PC-3 (cell line): ENCODE measurements around the gene OPTC. TPM values are rescaled to one million over a fixed set of nuclear protein-coding genes. Genes with fewer than 3 reads are reported as not detected.
A peak's percentile ranks its signal among the peaks of the same experiment; 100 is the strongest.

Experiments
- ATAC-seq: fragments of 200-7000 bp; cut with Tn5 transposase; 2 replicates; pipeline ENCODE4 v1.9.1; 2020; ENCODE audit warnings: mild to moderate bottlenecking, moderate library complexity
- BruUV-seq: library from RNA; stranded (reverse); fragments of 400-500 nt; replicated peaks from 2 replicates; lab custom pipeline; 2021; lab: Mats Ljungman, UMichigan
- CTCF ChIA-PET: fragments of 300-600 bp; sonication (Branson Sonifier 250); formaldehyde crosslinking; loops from one replicate; lab custom pipeline; 2022; ENCODE audit warnings: antibody characterized with exemption; lab: Charles Lee
- POLR2A ChIA-PET: fragments of 300-600 bp; sonication (Branson Sonifier 250); formaldehyde crosslinking; loops from one replicate; lab custom pipeline; 2022; ENCODE audit warnings: antibody characterized with exemption; ENCODE audit not compliant: unreplicated experiment; lab: Charles Lee
- DNase-seq: peaks from one replicate; pipeline ENCODE4 v3.0.0-alpha.2; 2015
- H2AFZ ChIP-seq: fragments of 300-600 bp; sonication (generic); 2 replicates; pipeline ENCODE4 v1.6.0; 2016; ENCODE audit warnings: antibody characterized with exemption, low read length
- H3F3A ChIP-seq: fragments of 300-600 bp; sonication (generic); one replicate; pipeline ENCODE4 v1.6.0; 2017; ENCODE audit warnings: antibody characterized with exemption, low read length, control low read depth, mild to moderate bottlenecking; ENCODE audit not compliant: unreplicated experiment
- H3K27ac ChIP-seq: fragments of 300-600 bp; sonication (generic); 2 replicates; pipeline ENCODE4 v1.5.1; 2016; ENCODE audit warnings: mild to moderate bottlenecking, low read length
- H3K27me3 ChIP-seq: fragments of 300-600 bp; sonication (generic); 2 replicates; pipeline ENCODE4 v1.6.1; 2016; ENCODE audit warnings: low read length, mixed read lengths
- H3K36me3 ChIP-seq: fragments of 300-600 bp; sonication (generic); 2 replicates; pipeline ENCODE4 v1.6.1; 2016; ENCODE audit warnings: low read depth, mixed run types, low read length, mixed read lengths
- H3K4me1 ChIP-seq: fragments of 300-600 bp; sonication (generic); 2 replicates; pipeline ENCODE4 v1.5.1; 2016; ENCODE audit warnings: low read length; ENCODE audit not compliant: insufficient read depth
- H3K4me2 ChIP-seq: fragments of 300-600 bp; sonication (generic); 2 replicates; pipeline ENCODE4 v1.6.0; 2016; ENCODE audit warnings: low read length
- H3K4me3 ChIP-seq: fragments of 300-600 bp; sonication (generic); 2 replicates; pipeline ENCODE4 v1.5.1; 2016; ENCODE audit warnings: mild to moderate bottlenecking, low read length, mixed read lengths
- H3K79me2 ChIP-seq: fragments of 300-600 bp; sonication (generic); 2 replicates; pipeline ENCODE4 v1.6.1; 2017; ENCODE audit warnings: low read length, mixed read lengths
- H3K9ac ChIP-seq: fragments of 300-600 bp; sonication (generic); 2 replicates; pipeline ENCODE4 v1.6.0; 2016; ENCODE audit warnings: mild to moderate bottlenecking, low read length
- H3K9me2 ChIP-seq: fragments of 300-600 bp; sonication (generic); replicated peaks from 2 replicates; pipeline ENCODE4 v1.6.1; 2016; ENCODE audit warnings: mixed run types, low read length, mixed read lengths
- H3K9me3 ChIP-seq: fragments of 300-600 bp; sonication (generic); 2 replicates; pipeline ENCODE4 v1.6.1; 2016; ENCODE audit warnings: low read length, mixed read lengths
- H4K20me1 ChIP-seq: fragments of 300-600 bp; sonication (generic); 2 replicates; pipeline ENCODE4 v1.6.1; 2016; ENCODE audit warnings: low read length, mixed read lengths
- CTCF ChIP-seq: fragments of 300-600 bp; sonication (generic); conservative IDR thresholded peaks from 2 replicates; pipeline ENCODE4 v1.5.1; 2017; ENCODE audit warnings: antibody characterized with exemption, low read depth, mild to moderate bottlenecking, low read length
- EZH2 ChIP-seq: fragments of 300-600 bp; sonication (generic); IDR thresholded peaks from one replicate; pipeline ENCODE4 v1.6.1; 2017; ENCODE audit warnings: antibody characterized with exemption, mild to moderate bottlenecking, low read length; ENCODE audit not compliant: unreplicated experiment
- EZH2phosphoT487 ChIP-seq: fragments of 300-600 bp; sonication (generic); IDR thresholded peaks from 2 replicates; pipeline ENCODE4 v1.6.1; 2018; ENCODE audit warnings: mild to moderate bottlenecking, antibody characterized with exemption, low read length, borderline replicate concordance
- intact Hi-C: fragments of 100-400 bp; cut with micrococcal nuclease; formaldehyde crosslinking; loops from 2 replicates; pipeline ENCODE4 v1.9.0; 2023
- total RNA-seq: library from RNA; depleted of rRNA; stranded (reverse); fragments of >200 nt; gene quantifications from 2 replicates; pipeline ENCODE4 v1.2.3, GENCODE V29; 2014

Gene OPTC
- total RNA-seq, 1 experiment from 2014 or later, result not detected

GRCh38 chr1:203550846-203551245 lies 56.9 kb downstream of the OPTC start:
- H3K4me1 ChIP-seq, result peaks cover 46% of the 10 kb centered on the region
- intact Hi-C loops, result no loop called here
- no peak overlapping the region for H3K4me2 ChIP-seq
- no peak overlapping the region for H2AFZ ChIP-seq
- H3K27ac ChIP-seq, result no peak overlapping the region
- H3K4me3 ChIP-seq, result no peak overlapping the region
- DNase-seq (no peak), ATAC-seq (no peak)
- H3K9me3 ChIP-seq, result no peaks in the 10 kb centered on the region
- no peak overlapping the region for H3K9ac ChIP-seq
- no peaks in the 10 kb centered on the region for H4K20me1 ChIP-seq
- CTCF ChIA-PET, result no interaction called here
- H3K79me2 ChIP-seq, result no peaks in the 10 kb centered on the region
- no peak for TF ChIP-seq CTCF
- TF ChIP-seq EZH2, result no peak
- TF ChIP-seq EZH2phosphoT487, result no peak
- H3F3A ChIP-seq, result peaks cover 3% of the 10 kb centered on the region
- no TSS peak for BruUV-seq
- H3K27me3 ChIP-seq, result no peaks in the 10 kb centered on the region
- no peaks in the 10 kb centered on the region for H3K9me2 ChIP-seq
- H3K36me3 ChIP-seq, result no peaks in the 10 kb centered on the region
- POLR2A ChIA-PET, result no interaction called here

GRCh38 chr1:203551550-203551949 lies 57.6 kb downstream of the OPTC start:
- H3K9me2 ChIP-seq, result no peaks in the 10 kb centered on the region
- ATAC-seq, result no peak
- peaks cover 47% of the 10 kb centered on the region for H3K4me1 ChIP-seq

GRCh38 chr1:203553496-203553895 lies 59.5 kb downstream of the OPTC start:
- Histone ChIP-seq H3K9me3 (no peaks in the 10 kb centered on the region), H3K9me2 (no peaks in the 10 kb centered on the region), H3K36me3 (no peaks in the 10 kb centered on the region), H3K4me1 (peaks cover 64% of the 10 kb centered on the region), H3F3A (peaks cover 16% of the 10 kb centered on the region), H3K9ac (no peak overlapping the region), H3K27ac (no peak overlapping the region), H3K79me2 (no peaks in the 10 kb centered on the region), H4K20me1 (no peaks in the 10 kb centered on the region), H3K4me2 (no peak overlapping the region), H3K27me3 (no peaks in the 10 kb centered on the region), H2AFZ (no peak overlapping the region), H3K4me3 (no peak overlapping the region)
- POLR2A ChIA-PET, result no interaction called here
- TF ChIP-seq CTCF (no peak), EZH2phosphoT487 (no peak), EZH2 (no peak)
- DNase-seq (no peak), ATAC-seq (no peak)
- CTCF ChIA-PET, result no interaction called here
- intact Hi-C loops, result no loop called here
- no TSS peak for BruUV-seq

More at GRCh38 chr1:203551550-203551949, 57.6 kb downstream of the OPTC start:
- Histone ChIP-seq H3K79me2 (no peaks in the 10 kb centered on the region), H3K4me2 (no peak overlapping the region), H3K9me3 (no peaks in the 10 kb centered on the region), H3K27ac (no peak overlapping the region), H3K4me3 (no peak overlapping the region), H3K36me3 (no peaks in the 10 kb centered on the region), H3K27me3 (no peaks in the 10 kb centered on the region), H3K9ac (no peak overlapping the region), H4K20me1 (no peaks in the 10 kb centered on the region), H2AFZ (no peak overlapping the region), H3F3A (peaks cover 3% of the 10 kb centered on the region)
- peak; percentile 72 for DNase-seq
- no peak for TF ChIP-seq CTCF
- no peak for TF ChIP-seq EZH2
- no peak for TF ChIP-seq EZH2phosphoT487
- ChIA-PET CTCF (no interaction called here), POLR2A (no interaction called here)
- BruUV-seq, result no TSS peak
- intact Hi-C loops, result no loop called here
